H1 (cell line): ENCODE data around the gene ZIC5. TPM values are rescaled to one million over a fixed set of nuclear protein-coding genes. Genes with fewer than 3 reads are reported as not detected.

ENCODE experiments used
- BACH1 ChIP-seq: IDR thresholded peaks from 2 replicates; pipeline ENCODE4 v1.6.1; 2012; ENCODE audit warnings: low read length, improper control_type of control experiment
- POLR2A ChIP-seq, 2 experiments: IDR thresholded peaks; 1 replicate in 1 of 2; 2 replicates in 1 of 2; pipeline ENCODE4 v1.6.1; 2011; ENCODE audit warnings: low read depth in 2 of 2, low read length in 2 of 2, mild to moderate bottlenecking in 2 of 2; ENCODE audit errors: control extremely low read depth in 1 of 2
- RBBP5 ChIP-seq: IDR thresholded peaks from 2 replicates; pipeline ENCODE4 v1.7.1; 2012; ENCODE audit warnings: low read depth, mild to moderate bottlenecking, inconsistent platforms, low read length, moderate library complexity, borderline replicate concordance
- polyA plus RNA-seq, 7 experiments: library from polyadenylated mRNA; depleted of rRNA in 3 of 7; stranded (reverse) in 5 of 7; unstranded in 2 of 7; fragments of >200 nt in 5 of 7; fragments of 200-250 nt in 2 of 7; gene quantifications; 1 replicate in 5 of 7; 2 replicates in 1 of 7; 4 replicates in 1 of 7; pipeline versions ENCODE4 v1.2.1 to v1.2.3, GENCODE V29; 2011 to 2013; ENCODE audit warnings: missing spikeins in 2 of 7, mixed read lengths in 2 of 7
- total RNA-seq: library from RNA; stranded (reverse); fragmentation: NEBNext Ultra II Directional; extraction: Animal tissue kit (Norgen Biotek cat#: 25700); gene quantifications from 2 replicates; pipeline ENCODE4 v1.2.1, GENCODE V29; 2021

ZIC5 gene
- total and polyA plus RNA-seq, 2 of the 8 experiments (the other 6 are each of a cell fraction or from before 2014, with no cell fraction given) = 14.2 to 52.7 TPM

GRCh38 chr13:99990126-99990977 is 18.8 kb upstream of the ZIC5 start (continued):
- TF ChIP-seq BACH1 (peak; percentile 24), POLR2A (IDR thresholded peaks at IDR 0.05; ENCODE audit: control extremely low read depth in 1 of 2, low read depth in 2 of 2, low read length in 2 of 2) (no peak), RBBP5 (0 out of 2 replicates have a peak, but pooled peaks have one; percentile 32)
- TF ChIP-seq, all 59 proteins: peak for 7
